SK-N-MC (cell line): ENCODE data around the gene HMCES.

ENCODE experiments used
- EZH2 ChIP-seq: fragments of 200-600 bp; sonication (generic); IDR thresholded peaks from one replicate; pipeline ENCODE4 v1.6.1; 2017; ENCODE audit warnings: antibody characterized with exemption
- FOXP2 ChIP-seq: optimal IDR thresholded peaks from 2 replicates; pipeline ENCODE3; 2011; ENCODE audit warnings: mild to moderate bottlenecking, moderate library complexity; ENCODE audit not compliant: insufficient read depth; ENCODE audit errors: extremely low read length, control extremely low read depth
- POLR2AphosphoS5 ChIP-seq: IDR thresholded peaks from 2 replicates; pipeline ENCODE4 v1.6.1; 2012; ENCODE audit warnings: mild to moderate bottlenecking, low read depth, low read length, borderline replicate concordance

- TF ChIP-seq POLR2AphosphoS5, result no peak
- no peak for TF ChIP-seq EZH2
- TF ChIP-seq FOXP2, result no peak
These were observed 65.1 kb downstream of the HMCES start for GRCh38 chr3:129343643-129344360.
